Muscle of arm (tissue), 12 donors: ENCODE data around the gene CUTC. TPM values are rescaled to one million over a fixed set of nuclear protein-coding genes. Genes with fewer than 3 reads are reported as not detected.

Experiments
- polyA plus RNA-seq, 12 donors: library from polyadenylated mRNA; unstranded; fragments of 120-200 nt; gene quantifications; one replicate each; pipeline ENCODE4 v1.2.1, GENCODE V29; 2013; ENCODE audit not compliant: insufficient read length in 12 of 12

Gene CUTC
- polyA plus RNA-seq, 12 donors = 15.5 to 24.5 (median 21.5) TPM; not detected in 1

Other genes with a start within 250 kb of the CUTC start
- 1 to 10 TPM in 5 of 12 donors, under 1 TPM in 4, not detected in 3; 0.09 to 5.4 (median 1.1) TPM for gene NKX2-3, start 199.3 kb upstream of the CUTC start, polyA plus RNA-seq
- 10 to 100 TPM in 11 of 12 donors, not detected in 1; 27.0 to 55.6 (median 33.8) TPM for gene SLC25A28, start 111.8 kb upstream of the CUTC start, polyA plus RNA-seq
- 1 to 10 TPM in 11 of 12 donors, not detected in 1; 3.3 to 7.0 (median 4.7) TPM for gene ENTPD7, start 72.7 kb upstream of the CUTC start, polyA plus RNA-seq
- 10 to 100 TPM in 11 of 12 donors, not detected in 1; 23.6 to 41.5 (median 30.4) TPM for gene COX15, start 107 bp upstream of the CUTC start, polyA plus RNA-seq
- 1 to 10 TPM in 4 of 12 donors, under 1 TPM in 6, not detected in 2; 0.53 to 1.4 (median 0.95) TPM for gene ABCC2, start 50.4 kb downstream of the CUTC start, polyA plus RNA-seq